Umbilical cord (tissue), 2 donors: ENCODE results near the gene SERBP1. TPM values are rescaled to one million over a fixed set of nuclear protein-coding genes. Genes with fewer than 3 reads are reported as not detected.
"Not testable (repeated sequence)": the region's sequence is repeated elsewhere in the genome, so short reads cannot be mapped to it uniquely, and the experiment has no call there.

Experiments used
- DNase-seq: peaks from one replicate; pipeline ENCODE4 v3.0.0-alpha.2; 2015; ENCODE audit warnings: low spot score
- total RNA-seq: library from RNA; depleted of rRNA; stranded (reverse); fragments of >200 nt; gene quantifications from one replicate; pipeline ENCODE4 v1.2.3, GENCODE V29; 2014; ENCODE audit warnings: low replicate concordance; ENCODE audit not compliant: insufficient read depth

SERBP1 gene
- total RNA-seq: 190 TPM

DNA sequence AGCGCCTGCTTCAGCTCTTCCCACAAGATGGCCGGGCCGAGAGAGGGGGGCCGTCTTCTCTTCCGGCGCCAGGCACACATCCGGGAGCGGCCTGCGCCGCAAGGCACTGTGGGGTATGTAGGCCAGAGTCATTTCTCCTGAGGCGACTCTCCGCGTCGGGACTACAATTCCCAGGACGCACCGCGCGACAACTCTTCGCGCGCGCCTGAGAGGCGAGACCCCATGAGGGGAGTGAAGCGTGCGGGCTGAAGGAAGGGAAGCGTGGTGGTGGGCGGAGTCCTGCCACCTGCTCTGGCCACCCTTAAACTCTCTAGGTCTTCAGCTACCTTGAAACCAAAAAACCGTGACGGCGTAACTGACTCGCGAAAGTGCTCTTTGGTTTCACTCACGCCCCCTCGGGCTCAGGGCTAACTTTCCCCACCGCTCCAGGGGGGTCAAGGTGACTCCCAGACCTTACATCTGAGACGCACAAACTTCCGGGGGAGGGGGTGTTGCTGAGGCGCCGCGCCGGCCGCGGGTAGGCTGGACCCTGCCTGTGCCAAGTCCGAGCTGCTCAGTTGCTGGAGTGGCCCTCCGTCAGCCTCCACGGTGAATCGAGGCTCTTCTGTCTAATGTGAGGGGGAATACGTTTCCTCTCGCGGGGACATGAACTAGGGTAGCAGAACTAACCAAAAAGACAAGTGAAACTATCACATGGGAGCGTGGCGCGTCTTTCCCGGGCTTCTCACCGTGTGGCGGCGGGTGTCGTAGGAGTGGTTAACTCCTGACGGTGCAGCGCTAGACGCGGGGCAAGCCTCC is at the start of gene SERBP1:
Gene SERBP1, minus strand, starts transcription at position 45 of the 798 bp plus-strand sequence. CDS start 102 bp downstream, outside the sequence.
- DNase-seq: peak; percentile 99

DNA sequence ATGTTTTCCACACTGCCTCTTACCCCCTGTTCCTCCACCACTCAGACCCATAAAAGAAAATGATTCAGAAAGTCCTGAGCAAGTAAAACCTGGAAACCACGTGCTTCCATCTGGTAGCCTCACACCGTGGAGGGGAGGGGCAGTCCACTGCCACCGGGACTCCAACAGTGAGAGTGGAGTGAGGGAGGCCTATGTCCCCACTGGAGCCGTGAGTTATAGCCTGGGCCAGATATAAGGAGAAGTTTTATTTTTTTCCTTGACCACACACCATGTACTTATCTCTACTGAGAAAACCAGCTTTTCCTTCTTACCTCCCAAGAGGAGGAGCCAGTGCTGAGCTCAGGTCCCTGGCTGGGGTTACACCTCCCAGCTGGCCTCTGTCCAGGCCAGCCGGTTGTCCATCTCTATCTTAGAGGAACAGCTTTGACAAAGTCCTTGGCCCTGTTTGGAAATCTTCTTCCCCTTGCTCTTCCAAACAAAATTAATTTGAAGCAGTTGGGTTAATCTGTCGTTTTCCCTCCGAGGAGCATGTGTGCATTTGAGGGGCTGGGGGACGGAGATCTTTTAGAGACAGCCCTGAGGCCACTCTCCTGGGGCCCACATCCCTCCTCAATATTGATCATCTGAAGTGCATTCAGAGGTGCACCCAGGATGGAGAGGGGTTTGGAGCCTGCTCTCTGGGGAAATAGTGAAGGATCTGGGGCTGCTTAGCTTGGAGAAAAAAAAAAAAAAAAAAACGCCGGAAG is 49.1 kb upstream of the SERBP1 start:
- DNase-seq: peak; percentile 43

DNA sequence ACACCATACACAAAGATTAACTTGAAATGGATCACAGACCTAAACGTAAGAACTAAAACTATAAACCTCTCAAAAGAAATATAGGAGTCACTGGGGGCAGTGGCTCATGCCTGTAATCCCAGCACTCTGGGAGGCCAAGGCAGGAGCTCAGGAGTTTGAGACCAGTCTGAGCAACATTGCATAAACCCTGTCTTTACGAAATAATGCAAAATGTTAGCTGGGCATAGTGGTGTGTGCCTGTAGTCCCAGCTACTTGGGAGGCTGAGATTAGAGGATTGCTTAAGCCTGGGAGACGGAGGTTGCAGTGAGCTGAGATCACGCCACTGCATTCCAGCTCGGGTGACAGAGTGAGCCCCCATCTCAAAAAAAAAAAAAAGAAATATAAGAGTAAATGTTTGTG is 46.7 kb upstream of the SERBP1 start:
- DNase-seq: no peak

DNA sequence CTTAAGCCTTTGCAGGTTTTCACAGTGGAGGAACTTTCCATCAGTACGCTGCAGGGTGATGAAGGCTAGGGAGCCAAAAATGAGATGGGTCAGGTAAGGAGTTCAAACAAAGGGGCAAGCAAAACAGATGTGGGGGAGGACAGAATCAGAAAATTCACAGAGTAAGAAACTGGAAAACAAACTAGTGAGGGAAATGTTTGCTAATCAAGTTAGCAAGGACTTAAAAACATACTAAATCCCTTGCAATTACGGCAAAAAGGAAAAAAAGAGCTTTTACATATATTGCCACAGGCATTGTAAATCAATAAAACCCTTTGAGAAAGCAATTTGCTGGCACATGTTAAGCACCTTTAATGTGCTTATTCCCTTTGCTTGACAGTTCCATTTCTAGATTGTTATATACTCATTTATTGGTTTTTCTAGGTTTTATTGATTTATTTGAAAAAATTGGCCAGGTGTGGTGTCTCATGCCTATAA is 45.8 kb upstream of the SERBP1 start:
- DNase-seq: no peak

DNA sequence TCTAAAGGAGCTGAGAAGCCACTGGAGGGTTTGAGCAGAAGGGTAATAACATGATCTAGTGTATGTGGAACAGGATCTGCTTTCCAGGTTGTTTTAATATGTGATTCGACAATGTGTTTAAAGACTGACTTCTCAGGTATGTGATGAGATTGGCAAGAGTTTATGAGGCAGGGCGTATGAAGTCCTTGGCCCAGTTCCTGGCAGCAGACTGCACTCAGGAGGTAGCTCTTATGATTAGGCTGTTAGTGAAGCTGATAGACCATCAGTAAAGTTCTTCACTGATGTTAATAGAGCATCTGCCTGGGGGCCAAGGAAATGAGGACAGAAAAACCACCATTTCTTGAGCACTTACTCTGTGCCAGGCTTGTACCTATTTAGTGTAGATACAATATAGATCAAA is 41.9 kb upstream of the SERBP1 start:
- no peak for DNase-seq

DNA sequence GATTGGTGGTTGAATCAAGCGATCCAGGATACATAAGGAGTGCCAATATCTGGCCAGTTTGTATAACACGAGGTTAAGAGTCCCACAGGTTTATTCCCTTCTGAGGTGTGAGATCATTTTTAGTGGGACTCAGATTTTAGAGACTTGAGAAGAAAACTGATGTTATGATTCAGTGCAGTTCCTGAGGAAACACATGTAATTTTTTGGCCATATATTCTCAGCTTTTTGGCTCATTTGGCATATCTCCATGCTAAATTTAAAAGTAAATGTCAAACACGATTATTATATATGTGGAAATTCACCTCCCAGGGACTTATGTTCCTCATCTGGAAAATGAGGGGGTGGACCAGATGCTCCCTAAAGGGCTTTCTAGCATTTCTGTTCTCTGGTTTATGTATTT is 39.2 kb upstream of the SERBP1 start:
- no peak for DNase-seq

DNA sequence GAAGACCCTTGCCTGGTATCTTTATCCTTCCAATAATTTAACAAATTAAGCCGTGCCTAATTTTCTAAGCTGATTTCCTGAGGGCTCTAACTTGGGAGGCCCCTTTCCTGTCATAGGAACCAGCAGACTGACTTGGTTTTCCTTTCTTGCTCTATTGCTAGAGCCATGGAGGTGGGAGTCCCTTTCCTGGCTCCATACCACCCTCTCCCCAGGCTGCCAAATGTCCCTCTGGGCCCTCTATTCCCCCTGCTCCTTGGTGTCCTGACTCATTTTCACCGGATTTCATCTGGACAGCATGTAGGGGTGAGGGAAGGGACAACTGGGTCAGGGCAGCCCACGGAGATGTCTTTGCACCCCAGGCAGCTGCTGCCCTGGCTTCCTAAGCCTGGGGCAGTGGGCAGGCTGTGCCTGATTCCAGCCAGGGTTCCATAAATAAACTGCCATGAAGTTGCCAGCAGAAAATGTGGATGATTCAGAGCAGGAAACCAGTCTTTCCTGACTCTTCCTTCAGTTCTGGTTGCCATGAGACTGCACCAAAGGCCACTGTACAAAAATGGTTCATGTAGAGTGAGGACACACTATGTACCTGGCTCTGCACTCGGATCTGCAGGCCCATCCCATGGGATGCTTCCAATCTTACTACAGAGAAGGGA is 38.0 kb upstream of the SERBP1 start:
- no peak for DNase-seq

DNA sequence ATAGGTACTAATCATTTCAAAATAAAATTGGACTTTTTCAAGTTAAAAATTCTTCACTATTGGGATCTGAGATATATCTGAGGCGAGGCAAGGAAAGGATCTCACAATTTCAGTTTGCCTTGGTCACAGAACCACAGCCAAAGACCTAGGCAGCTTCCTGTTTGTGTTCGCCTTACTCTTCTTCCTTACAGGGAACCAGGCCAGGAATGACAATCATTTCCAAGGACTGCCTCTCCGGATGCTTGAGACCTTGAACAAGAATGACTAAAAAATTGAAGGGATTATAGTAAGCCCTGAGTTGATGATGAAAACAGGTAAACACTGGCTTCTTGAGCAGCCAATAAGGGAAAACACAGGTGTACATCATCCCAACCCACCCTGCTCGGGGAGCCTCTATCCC is 35.2 kb upstream of the SERBP1 start:
- no peak for DNase-seq

DNA sequence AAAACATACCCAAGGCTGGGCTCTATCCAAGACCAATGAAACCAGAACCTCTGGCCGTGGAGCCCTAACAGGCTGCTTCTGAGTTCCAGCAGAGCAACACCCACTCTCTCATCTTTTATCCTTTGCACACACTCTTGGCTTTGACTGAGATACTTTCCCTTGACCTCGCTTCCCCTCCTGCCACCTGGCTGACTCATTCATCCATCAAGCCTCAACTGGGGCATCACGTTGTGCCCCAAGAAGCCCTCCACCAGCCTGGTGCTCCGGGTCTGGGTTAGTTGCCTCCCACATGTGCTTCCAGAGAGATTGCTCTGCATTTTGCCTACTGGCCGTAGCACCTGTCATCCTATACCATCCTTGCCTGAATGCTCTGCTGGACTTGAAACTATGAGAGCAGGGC is 34.5 kb upstream of the SERBP1 start:
- no peak for DNase-seq

DNA sequence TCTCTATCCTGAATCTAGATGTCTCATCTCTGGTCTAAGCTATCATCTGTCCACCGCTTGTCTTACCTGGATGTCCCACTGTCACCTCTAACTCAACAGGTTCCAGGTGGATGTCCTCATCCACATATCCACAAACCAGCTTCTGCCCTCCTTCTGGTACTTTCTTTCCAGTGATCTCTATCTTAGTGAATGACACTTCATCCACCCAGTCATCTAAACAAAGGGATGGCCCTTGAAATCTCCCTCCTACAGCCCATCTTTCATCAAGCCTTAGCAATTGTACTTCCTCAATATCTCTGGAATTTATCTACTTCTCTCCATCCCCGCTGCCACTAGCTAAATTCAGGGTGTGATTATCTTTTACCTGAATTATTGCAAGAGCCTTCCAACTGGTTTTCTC is 33.9 kb upstream of the SERBP1 start:
- DNase-seq: no peak

DNA sequence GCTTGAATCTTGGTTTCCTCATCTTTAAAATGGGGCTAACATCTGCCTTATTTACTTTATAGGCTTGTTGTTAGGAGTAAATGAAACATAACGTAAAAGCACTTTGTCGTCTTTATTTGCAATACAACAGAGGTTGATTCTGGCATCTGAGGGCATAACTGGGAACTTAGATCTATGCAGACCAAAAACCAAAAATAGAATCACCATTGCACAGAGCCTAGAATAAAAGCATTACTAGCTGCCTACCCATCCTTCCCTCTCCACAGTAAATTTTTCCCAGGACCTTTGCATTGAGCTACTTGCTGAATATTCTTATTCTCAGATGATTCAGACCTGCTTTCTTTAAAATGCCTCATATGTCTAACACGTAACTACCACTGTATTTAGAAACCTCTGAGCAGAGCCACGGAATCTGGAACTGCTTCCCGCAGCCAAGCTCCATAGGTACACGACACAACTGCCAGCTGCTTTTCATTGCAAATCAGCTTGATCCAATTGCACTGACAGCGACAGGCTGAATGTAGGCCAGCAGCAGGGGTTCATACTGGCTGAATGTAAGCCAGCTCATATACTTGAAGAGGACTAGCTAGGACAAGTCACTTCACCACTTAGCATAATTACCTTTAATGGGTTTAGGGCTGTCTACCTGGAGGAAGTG is 33.2 kb upstream of the SERBP1 start:
- no peak for DNase-seq

DNA sequence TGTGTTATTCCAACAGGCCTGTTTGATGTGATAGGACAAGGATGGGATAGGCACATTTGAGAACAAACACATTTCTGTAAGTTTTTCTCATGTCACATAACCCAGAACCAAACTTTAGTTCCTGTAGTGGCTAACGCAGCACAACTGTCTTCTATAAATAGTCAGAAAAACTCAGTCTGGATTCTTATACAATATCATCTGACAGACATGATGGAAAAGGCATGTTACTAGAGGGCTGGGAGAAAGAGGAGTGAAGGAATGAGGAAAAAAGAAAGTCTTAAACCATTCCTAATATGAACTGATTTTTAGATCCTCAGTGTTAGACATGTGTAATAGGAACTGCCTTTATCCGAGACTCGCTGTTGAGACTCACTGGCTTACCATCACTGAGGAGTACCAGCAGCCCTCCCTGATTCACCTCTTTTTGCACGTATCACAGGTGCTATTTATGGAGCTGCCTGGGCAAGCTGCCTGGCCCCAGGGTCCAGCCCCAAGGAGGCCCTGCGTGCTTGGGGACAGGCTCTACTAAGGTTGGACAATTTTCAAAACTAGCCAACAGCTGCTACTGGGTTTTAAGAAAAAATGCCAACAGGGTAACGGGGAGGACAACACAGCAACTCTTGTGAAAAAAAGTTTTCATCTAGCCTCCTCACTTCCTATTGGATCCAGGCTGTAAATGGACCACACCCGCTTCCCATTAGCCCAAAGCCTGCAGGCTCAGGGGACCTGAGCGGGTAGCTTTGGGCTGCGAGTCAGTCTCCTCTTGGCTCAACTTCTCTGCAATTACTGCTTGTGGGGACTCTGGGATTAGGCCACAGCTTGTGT is 30.7 kb upstream of the SERBP1 start:
- DNase-seq: peak; percentile 58

DNA sequence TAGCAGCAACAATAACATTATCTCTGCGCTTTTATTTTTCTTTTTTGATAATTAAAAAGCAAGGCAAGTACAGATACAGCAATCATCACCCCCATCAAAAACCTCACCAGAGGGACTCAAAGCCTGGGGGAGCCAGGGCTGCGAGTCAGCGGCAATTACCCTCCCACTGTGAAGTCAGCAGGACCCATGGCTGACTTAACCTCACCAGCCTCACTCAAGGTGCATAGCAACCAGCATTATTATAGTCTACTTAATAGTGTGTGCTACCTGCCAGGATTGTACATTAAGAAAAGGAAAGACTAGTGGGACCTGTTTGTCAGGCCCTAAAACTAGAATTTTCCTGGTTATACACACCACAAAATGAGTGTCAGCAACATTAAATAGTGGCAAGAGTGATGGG is 28.9 kb upstream of the SERBP1 start:
- no peak for DNase-seq

DNA sequence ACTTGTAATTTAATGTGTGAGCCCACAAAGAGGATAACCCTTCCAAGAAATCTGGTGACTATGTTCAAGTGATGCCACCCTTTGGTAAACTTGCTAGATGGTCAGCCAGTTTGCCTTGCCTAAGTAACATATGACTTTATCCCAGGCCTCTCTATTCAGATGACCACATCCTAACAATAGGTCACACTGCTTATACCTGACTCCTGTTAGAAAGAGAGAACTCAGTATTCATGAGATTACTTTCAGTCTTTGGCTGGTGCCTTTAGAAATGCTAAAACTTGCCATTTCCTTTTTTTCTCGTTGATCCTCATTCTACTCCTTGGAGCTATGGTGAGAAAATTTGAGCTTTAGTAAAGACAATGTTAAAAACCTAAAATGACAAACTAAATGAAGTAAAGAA is 28.5 kb upstream of the SERBP1 start:
- DNase-seq: no peak

DNA sequence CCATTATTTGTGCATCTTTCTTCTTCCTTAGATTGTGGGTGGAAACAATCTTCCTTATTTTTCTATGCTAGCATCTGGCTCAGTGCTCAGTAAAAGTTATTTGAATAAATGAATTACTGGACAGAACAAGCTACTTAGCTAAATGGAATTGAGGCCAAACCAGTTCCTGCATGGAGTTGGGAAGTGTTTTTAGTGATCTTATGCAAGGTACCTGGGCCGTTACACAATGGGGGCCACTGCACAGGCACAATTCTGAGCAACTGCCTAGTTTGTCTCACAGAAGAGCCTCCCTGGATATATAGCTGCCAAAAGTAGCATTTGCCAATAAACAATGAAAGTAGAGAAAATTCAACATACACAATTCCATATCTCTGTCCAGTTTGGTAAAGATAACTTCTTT is 27.0 kb upstream of the SERBP1 start:
- no peak for DNase-seq

DNA sequence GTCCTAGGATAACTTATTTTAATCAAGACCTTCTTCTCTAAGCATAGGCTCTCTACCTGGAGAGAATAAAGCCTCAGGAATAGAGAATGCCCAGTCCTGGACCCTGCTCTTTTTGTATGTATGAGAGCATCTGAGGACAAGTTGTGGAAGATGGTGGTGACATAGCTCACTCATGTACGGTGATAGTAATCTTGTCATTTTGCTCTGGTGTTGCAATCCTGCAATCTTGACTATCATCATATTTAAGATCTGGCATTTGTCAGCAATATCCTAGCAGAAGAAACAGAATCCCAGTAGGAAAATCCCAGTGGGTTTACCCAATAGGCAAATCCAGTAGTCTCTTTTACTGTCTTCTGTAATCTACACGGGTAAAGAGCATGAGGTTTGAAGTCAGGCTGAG is 21.6 kb upstream of the SERBP1 start:
- DNase-seq: no peak

DNA sequence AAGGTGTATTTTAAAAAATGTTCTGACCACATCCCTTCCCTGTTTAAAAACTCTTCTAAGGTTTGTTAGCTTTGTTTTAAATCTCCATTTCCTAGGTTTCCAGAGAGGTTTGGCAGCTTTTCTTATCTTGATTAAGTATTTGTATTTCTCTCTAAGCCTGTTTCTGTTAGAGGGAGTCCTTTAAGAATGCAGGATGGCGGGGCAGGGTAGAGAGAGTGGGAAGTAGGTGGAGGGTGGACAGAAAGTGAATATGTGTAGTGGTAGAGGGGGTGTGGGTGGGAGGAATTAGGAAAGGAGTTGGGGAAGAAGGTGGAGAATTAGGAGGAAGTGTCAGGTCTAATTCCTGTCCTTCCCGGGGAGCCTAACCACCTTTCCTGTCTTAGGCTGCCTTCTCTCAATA is 21.2 kb upstream of the SERBP1 start:
- no peak for DNase-seq

DNA sequence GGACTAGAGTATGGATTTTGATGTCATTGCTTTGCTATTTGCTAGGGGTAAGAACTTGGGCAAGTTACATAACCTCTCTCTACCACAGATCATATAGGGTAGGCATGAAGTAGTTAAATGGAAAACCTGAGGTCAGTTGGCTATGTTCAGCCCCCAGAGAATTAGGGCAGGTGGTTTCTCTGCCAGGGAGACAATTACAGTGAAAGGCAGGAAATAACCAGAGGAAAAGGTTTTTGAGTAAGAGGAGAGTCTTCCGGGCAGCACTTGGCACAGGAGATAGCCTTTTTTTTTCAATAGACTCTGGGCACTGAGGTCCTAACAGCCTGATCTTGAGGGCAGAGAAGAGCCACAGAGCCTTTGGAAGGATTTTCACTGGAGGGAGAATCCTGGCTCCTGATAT is 16.7 kb upstream of the SERBP1 start:
- DNase-seq: no peak

DNA sequence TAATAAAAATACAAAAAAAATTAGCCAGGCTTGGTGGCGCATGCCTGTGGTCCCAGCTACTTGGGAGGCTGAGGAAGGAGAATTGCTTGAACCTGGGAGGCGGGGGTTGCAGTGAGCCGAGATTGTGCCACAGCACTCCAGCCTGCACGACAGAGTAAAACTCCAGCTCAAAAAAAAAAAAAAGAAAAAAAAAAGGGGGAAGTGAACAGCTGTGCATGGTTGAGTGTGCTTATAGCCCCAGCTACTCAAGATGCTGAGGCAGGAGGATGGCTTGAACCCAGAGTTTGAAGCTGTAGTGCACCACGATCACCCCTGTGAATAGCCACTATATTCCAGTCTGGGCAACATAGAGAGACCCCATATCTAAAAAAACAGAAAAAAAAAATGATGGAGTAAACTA is 15.8 kb upstream of the SERBP1 start:
- not testable (repeated sequence) for DNase-seq

DNA sequence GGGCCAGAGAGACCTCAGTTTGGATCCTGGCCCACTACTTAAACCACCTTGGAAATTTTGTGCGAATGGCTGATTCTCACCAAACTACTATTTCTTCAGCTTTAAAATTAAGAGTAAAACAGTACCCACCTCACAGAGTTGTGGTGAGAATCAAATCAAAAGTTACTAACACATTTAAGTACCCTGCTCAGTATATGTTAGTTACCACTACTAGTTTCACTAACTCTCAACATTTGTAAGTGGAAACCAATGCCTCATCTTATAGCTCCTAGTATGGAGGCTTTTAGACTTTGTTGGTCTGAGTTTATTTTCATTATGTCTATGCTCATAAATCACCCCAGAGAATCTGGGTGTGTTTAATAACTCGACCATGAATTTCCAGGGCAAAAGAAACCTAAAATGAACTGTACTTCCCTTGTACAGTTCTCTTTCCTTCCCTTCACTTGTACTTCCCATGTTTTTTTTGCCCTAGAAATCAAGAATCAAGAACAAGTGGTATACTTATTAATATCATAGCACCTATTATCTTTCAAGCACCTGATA is 11.6 kb upstream of the SERBP1 start:
- no peak for DNase-seq

DNA sequence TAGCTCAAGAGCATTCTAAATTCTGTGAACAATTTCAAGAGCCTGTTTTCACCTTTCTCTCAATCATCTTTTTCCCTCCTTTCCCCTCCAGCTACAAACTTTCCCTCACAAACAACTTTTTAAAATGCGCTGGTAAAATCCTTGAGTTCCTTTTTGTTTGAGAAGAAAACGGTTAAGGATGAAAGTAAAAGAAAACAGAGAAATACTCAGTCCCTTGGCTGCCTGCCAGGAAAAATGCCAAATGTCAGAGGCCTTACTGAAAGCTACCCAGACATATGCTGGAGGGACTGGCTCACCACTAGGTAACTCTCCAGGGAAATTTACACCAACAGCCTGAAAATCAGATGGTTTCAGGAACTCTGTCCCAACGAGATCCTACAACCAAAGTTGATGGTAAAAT is 11.0 kb upstream of the SERBP1 start:
- DNase-seq: peak; percentile 89
